H9 (cell line): Measurements from ENCODE around the gene PCDH9. TPM values are rescaled to one million over a fixed set of nuclear protein-coding genes. Genes with fewer than 3 reads are reported as not detected.

ENCODE experiments used
- DNase-seq: peaks from one replicate; pipeline ENCODE4 v3.0.0-alpha.2; 2017
- H2AFZ ChIP-seq: one replicate; pipeline ENCODE4 v1.6.1; 2013; ENCODE audit warnings: mild to moderate bottlenecking, low read length, control low read depth, moderate library complexity
- H2AK5ac ChIP-seq: 2 replicates; pipeline ENCODE4 v1.6.1; 2013; ENCODE audit warnings: low read length, control low read depth, mixed read lengths; ENCODE audit not compliant: insufficient read length
- H2BK120ac ChIP-seq: one replicate; pipeline ENCODE4 v1.6.1; 2013; ENCODE audit warnings: low read depth, mild to moderate bottlenecking, low read length, control low read depth, inconsistent platforms; ENCODE audit not compliant: poor library complexity, severe bottlenecking
- H2BK12ac ChIP-seq: 2 replicates; pipeline ENCODE4 v1.6.1; 2013; ENCODE audit warnings: low read length, control low read depth, mixed read lengths, low read depth; ENCODE audit not compliant: insufficient read length
- H2BK15ac ChIP-seq: 2 replicates; pipeline ENCODE4 v1.6.1; 2013; ENCODE audit warnings: low read depth, low read length, control low read depth
- H2BK20ac ChIP-seq: one replicate; pipeline ENCODE4 v1.6.1; 2013; ENCODE audit warnings: low read depth, mild to moderate bottlenecking, low read length, control low read depth, inconsistent platforms; ENCODE audit not compliant: poor library complexity, severe bottlenecking
- H2BK5ac ChIP-seq: 2 replicates; pipeline ENCODE4 v1.6.1; 2013; ENCODE audit warnings: low read length, control low read depth, mixed read lengths; ENCODE audit not compliant: insufficient read length
- H3K14ac ChIP-seq: 2 replicates; pipeline ENCODE4 v1.6.1; 2013; ENCODE audit warnings: low read length, control low read depth; ENCODE audit not compliant: insufficient read depth
- H3K18ac ChIP-seq: 2 replicates; pipeline ENCODE4 v1.6.1; 2013; ENCODE audit warnings: low read depth, mild to moderate bottlenecking, mixed read lengths, low read length, control low read depth; ENCODE audit not compliant: insufficient read length
- H3K23ac ChIP-seq: 2 replicates; pipeline ENCODE4 v1.6.1; 2013; ENCODE audit warnings: low read length, control low read depth, mixed read lengths, low read depth; ENCODE audit not compliant: insufficient read length
- H3K23me2 ChIP-seq: 2 replicates; pipeline ENCODE4 v1.6.1; 2013; ENCODE audit warnings: low read depth, mild to moderate bottlenecking, mixed read lengths, low read length, control low read depth; ENCODE audit not compliant: insufficient read length, poor library complexity, severe bottlenecking
- H3K27ac ChIP-seq: 2 replicates; pipeline ENCODE4 v1.5.1; 2013; ENCODE audit warnings: low read length, control low read depth, mixed read lengths, low read depth; ENCODE audit not compliant: insufficient read length
- H3K27me3 ChIP-seq: 2 replicates; pipeline ENCODE4 v1.6.1; 2013; ENCODE audit warnings: low read length, control low read depth, inconsistent platforms; ENCODE audit not compliant: insufficient read depth
- H3K4ac ChIP-seq: 2 replicates; pipeline ENCODE4 v1.6.1; 2013; ENCODE audit warnings: low read depth, mild to moderate bottlenecking, control low read depth, inconsistent platforms, low read length, moderate library complexity
- H3K4me1 ChIP-seq: 2 replicates; pipeline ENCODE4 v1.6.1; 2013; ENCODE audit warnings: low read length, control low read depth, inconsistent platforms; ENCODE audit not compliant: insufficient read depth
- H3K4me2 ChIP-seq: 2 replicates; pipeline ENCODE4 v1.6.1; 2013; ENCODE audit warnings: low read length, control low read depth, mixed read lengths; ENCODE audit not compliant: insufficient read length, insufficient read depth
- H3K56ac ChIP-seq: 2 replicates; pipeline ENCODE4 v1.6.1; 2013; ENCODE audit warnings: low read depth, mild to moderate bottlenecking, mixed read lengths, low read length, control low read depth; ENCODE audit not compliant: insufficient read length
- H3K79me1 ChIP-seq: 2 replicates; pipeline ENCODE4 v1.6.1; 2013; ENCODE audit warnings: low read depth, mild to moderate bottlenecking, moderate library complexity, low read length, control low read depth, inconsistent platforms; ENCODE audit not compliant: insufficient read depth, poor library complexity, severe bottlenecking
- H3K79me2 ChIP-seq: 2 replicates; pipeline ENCODE4 v1.6.1; 2013; ENCODE audit warnings: low read length, control low read depth, inconsistent platforms; ENCODE audit not compliant: insufficient read depth
- H3K9ac ChIP-seq: 2 replicates; pipeline ENCODE4 v1.6.1; 2013; ENCODE audit warnings: low read length, control low read depth, mixed read lengths; ENCODE audit not compliant: insufficient read length; ENCODE audit errors: extremely low read depth
- H3K9me3 ChIP-seq: one replicate; pipeline ENCODE4 v1.6.1; 2013; ENCODE audit warnings: low read depth, low read length, inconsistent platforms; ENCODE audit not compliant: control insufficient read depth
- H3T11ph ChIP-seq: one replicate; pipeline ENCODE4 v1.6.1; 2013; ENCODE audit warnings: mild to moderate bottlenecking, low read length, control low read depth, inconsistent platforms
- H4K20me1 ChIP-seq: one replicate; pipeline ENCODE4 v1.6.1; 2013; ENCODE audit not compliant: control insufficient read depth, insufficient read length, insufficient read depth
- H4K5ac ChIP-seq: 2 replicates; pipeline ENCODE4 v1.6.1; 2013; ENCODE audit warnings: low read depth, mild to moderate bottlenecking, mixed read lengths, low read length, control low read depth; ENCODE audit not compliant: insufficient read length
- H4K8ac ChIP-seq: replicated peaks from 2 replicates; pipeline ENCODE4 v1.6.1; 2013; ENCODE audit warnings: low read length, control low read depth, mixed read lengths, low read depth; ENCODE audit not compliant: insufficient read length
- H4K91ac ChIP-seq: 2 replicates; pipeline ENCODE4 v1.6.1; 2013; ENCODE audit warnings: low read depth, mild to moderate bottlenecking, moderate library complexity, mixed read lengths, low read length, control low read depth; ENCODE audit not compliant: insufficient read length
- H3K27ac Mint-ChIP-seq, 3 experiments: 2 replicates in 2 of 3; 3 replicates in 1 of 3; pipeline ENCODE4 v1.8.0; 2020 to 2021; ENCODE audit warnings: mixed read lengths in 3 of 3, mild to moderate bottlenecking in 1 of 3, moderate library complexity in 1 of 3
- H3K27me3 Mint-ChIP-seq: 2 replicates; pipeline ENCODE4 v1.8.0; 2021; ENCODE audit warnings: low read depth, mild to moderate bottlenecking, moderate library complexity, mixed read lengths
- H3K36me3 Mint-ChIP-seq, 3 experiments: 2 replicates in 2 of 3; 3 replicates in 1 of 3; pipeline ENCODE4 v1.8.0; 2020 to 2021; ENCODE audit warnings: low read depth in 3 of 3, mixed read lengths in 3 of 3; ENCODE audit not compliant: insufficient read depth in 1 of 3
- H3K4me1 Mint-ChIP-seq, 2 experiments: 2 replicates each; pipeline ENCODE4 v1.8.0; 2020; ENCODE audit warnings: mixed read lengths in 2 of 2
- H3K4me3 Mint-ChIP-seq, 2 experiments: 2 replicates in 1 of 2; 3 replicates in 1 of 2; pipeline ENCODE4 v1.8.0; 2020 to 2021; ENCODE audit warnings: mild to moderate bottlenecking in 2 of 2, mixed read lengths in 2 of 2, moderate library complexity in 1 of 2
- H3K9me3 Mint-ChIP-seq, 2 experiments: 2 replicates in 1 of 2; 3 replicates in 1 of 2; pipeline ENCODE4 v1.8.0; 2020; ENCODE audit warnings: mild to moderate bottlenecking in 2 of 2, mixed read lengths in 2 of 2, moderate library complexity in 1 of 2
- WGBS: extraction: QIAGEN DNeasy Blood & Tissue Kit; methylation state at CpG from one replicate; pipeline ENCODE4 v1.1.7; 2013; ENCODE audit warnings: missing lambda C conversion rate, low lambda C conversion rate, mixed read lengths; ENCODE audit not compliant: insufficient read length; ENCODE audit errors: extremely low coverage; 5-methylcytosine and 5-hydroxymethylcytosine counted together
- total RNA-seq: library from RNA; stranded (reverse); gene quantifications from 2 replicates; pipeline ENCODE4 v1.2.1, GENCODE V29; 2021
- TF ChIP-seq, protein P1 (sequence below): fragments of 200-600 bp; sonication (generic); conservative IDR thresholded peaks from 3 replicates; pipeline ENCODE4 v1.8.0; 2021; ENCODE audit warnings: antibody characterized with exemption, mild to moderate bottlenecking

The PCDH9 gene
- total RNA-seq, 1 experiment from 2014 or later: 0.11 TPM

DNA sequence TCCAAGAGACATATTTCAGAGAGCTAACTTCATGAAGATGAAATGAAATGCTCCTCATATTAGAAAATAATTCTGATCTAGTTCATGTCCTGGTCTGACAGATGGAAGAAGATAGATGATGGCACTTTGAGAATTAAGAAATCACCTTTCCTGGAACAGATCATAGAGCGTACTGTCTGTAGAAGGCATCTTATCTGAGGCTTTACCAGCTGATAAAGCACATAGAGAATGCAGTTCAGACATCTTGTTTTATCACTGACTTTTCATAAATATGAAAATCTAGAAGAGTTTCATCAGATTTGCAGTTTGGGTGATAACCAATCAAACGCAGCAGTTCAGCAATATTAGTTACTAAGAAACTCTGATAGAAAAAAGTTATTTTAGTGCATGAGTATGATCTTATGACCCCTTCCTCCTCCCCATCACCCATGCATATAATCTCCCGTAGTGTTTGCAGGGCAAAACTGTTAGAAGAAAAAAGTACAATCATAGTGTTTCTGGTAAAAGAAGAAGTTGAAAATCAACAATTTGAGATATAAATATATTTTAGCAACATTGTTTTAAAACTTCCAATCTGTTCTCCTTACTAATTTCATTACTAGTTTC, 585.2 kb downstream of the PCDH9 start:
- H3K27me3 ChIP-seq: no peaks in the 10 kb centered on the region
- no peaks in the 10 kb centered on the region for H3K4me1 ChIP-seq
- H3K4ac ChIP-seq: no peak overlapping the region
- no peak overlapping the region for H2BK5ac ChIP-seq
- H2AK5ac ChIP-seq: no peak overlapping the region
- H3K14ac ChIP-seq: no peak overlapping the region
- no peak overlapping the region for H4K91ac ChIP-seq
- Mint-ChIP-seq H3K4me1 (no peaks in the 10 kb centered on the region), H3K27ac (no peak overlapping the region), H3K27me3 (no peaks in the 10 kb centered on the region), H3K36me3 (no peaks in the 10 kb centered on the region; a peak in 1 of 7 replicates), H3K4me3 (no peak overlapping the region), H3K9me3 (no peaks in the 10 kb centered on the region; a peak in 1 of 5 replicates)
- no peak overlapping the region for H2BK20ac ChIP-seq
- no peak for DNase-seq
- H4K8ac ChIP-seq: no peak overlapping the region
- no peak overlapping the region for H2AFZ ChIP-seq
- no peak overlapping the region for H3K23ac ChIP-seq
- no peak overlapping the region for H2BK15ac ChIP-seq
- H3K79me2 ChIP-seq: no peaks in the 10 kb centered on the region
- no peak overlapping the region for H3K27ac ChIP-seq
- no peak overlapping the region for H2BK120ac ChIP-seq
- no peak overlapping the region for H3K56ac ChIP-seq
- H3T11ph ChIP-seq: no peak overlapping the region
- H3K18ac ChIP-seq: no peak overlapping the region
- H3K23me2 ChIP-seq: no peaks in the 10 kb centered on the region
- H3K4me2 ChIP-seq: no peak overlapping the region
- no peak overlapping the region for H2BK12ac ChIP-seq
- no CpG with 5 or more reads among the region's 3 CpGs for WGBS
- H4K20me1 ChIP-seq: no peaks in the 10 kb centered on the region
- no peaks in the 10 kb centered on the region for H3K79me1 ChIP-seq
- TF ChIP-seq, protein P1, sequence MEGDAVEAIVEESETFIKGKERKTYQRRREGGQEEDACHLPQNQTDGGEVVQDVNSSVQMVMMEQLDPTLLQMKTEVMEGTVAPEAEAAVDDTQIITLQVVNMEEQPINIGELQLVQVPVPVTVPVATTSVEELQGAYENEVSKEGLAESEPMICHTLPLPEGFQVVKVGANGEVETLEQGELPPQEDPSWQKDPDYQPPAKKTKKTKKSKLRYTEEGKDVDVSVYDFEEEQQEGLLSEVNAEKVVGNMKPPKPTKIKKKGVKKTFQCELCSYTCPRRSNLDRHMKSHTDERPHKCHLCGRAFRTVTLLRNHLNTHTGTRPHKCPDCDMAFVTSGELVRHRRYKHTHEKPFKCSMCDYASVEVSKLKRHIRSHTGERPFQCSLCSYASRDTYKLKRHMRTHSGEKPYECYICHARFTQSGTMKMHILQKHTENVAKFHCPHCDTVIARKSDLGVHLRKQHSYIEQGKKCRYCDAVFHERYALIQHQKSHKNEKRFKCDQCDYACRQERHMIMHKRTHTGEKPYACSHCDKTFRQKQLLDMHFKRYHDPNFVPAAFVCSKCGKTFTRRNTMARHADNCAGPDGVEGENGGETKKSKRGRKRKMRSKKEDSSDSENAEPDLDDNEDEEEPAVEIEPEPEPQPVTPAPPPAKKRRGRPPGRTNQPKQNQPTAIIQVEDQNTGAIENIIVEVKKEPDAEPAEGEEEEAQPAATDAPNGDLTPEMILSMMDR: no peak
- no peak overlapping the region for H3K9ac ChIP-seq
- no peaks in the 10 kb centered on the region for H3K9me3 ChIP-seq
- H4K5ac ChIP-seq: no peak overlapping the region
